PFSK-1 (cell line): ENCODE measurements around the gene SEPHS2.

Source experiments
- FOXP2 ChIP-seq: optimal IDR thresholded peaks from 2 replicates; pipeline ENCODE3; 2011; ENCODE audit warnings: borderline replicate concordance, control low read depth, inconsistent platforms; ENCODE audit not compliant: insufficient read depth; ENCODE audit errors: extremely low read length, extremely low read depth
- POLR2AphosphoS5 ChIP-seq: IDR thresholded peaks from 2 replicates; pipeline ENCODE4 v1.6.1; 2012; ENCODE audit warnings: low read depth, mild to moderate bottlenecking, control low read depth, low read length, moderate library complexity
- REST ChIP-seq, 2 experiments: IDR thresholded peaks; 2 replicates each; pipeline versions ENCODE4 v1.6.1 to v1.8.0; 2011 to 2012; ENCODE audit warnings: low read depth in 2 of 2, low read length in 2 of 2, control low read depth in 1 of 2, inconsistent platforms in 1 of 2, mild to moderate bottlenecking in 1 of 2, moderate library complexity in 1 of 2; ENCODE audit not compliant: insufficient read depth in 1 of 2
- SIN3A ChIP-seq: IDR thresholded peaks from 2 replicates; pipeline ENCODE4 v1.6.1; 2012; ENCODE audit warnings: mild to moderate bottlenecking, low read length, moderate library complexity, borderline replicate concordance; ENCODE audit not compliant: insufficient read depth
- TAF1 ChIP-seq: IDR thresholded peaks from 2 replicates; pipeline ENCODE4 v1.6.1; 2012; ENCODE audit warnings: low read length, control low read depth, borderline replicate concordance; ENCODE audit not compliant: insufficient read depth

SEPHS2 gene

GRCh38 chr16:30473231-30474073 is 27.8 kb upstream of the SEPHS2 start:
- TF ChIP-seq FOXP2 (no peak), POLR2AphosphoS5 (no peak), TAF1 (no peak), REST (IDR thresholded peaks at IDR 0.05; ENCODE audit: insufficient read depth in 1 of 2, low read depth in 2 of 2, low read length in 2 of 2) (no peak), SIN3A (no peak)

GRCh38 chr16:30472328-30472942 is 26.8 kb upstream of the SEPHS2 start, which contains the start of gene ITGAL:
TSS of gene ITGAL (plus strand) at chr16:30472742. CDS start at chr16:30472838, 96 bp downstream.
- TF ChIP-seq FOXP2 (no peak), SIN3A (no peak)

GRCh38 chr16:30470632-30470995 is 24.9 kb upstream of the SEPHS2 start:
- no peak for TF ChIP-seq SIN3A
- TF ChIP-seq REST (IDR thresholded peaks at IDR 0.05; ENCODE audit: insufficient read depth in 1 of 2, low read depth in 2 of 2, low read length in 2 of 2), result no peak
- TF ChIP-seq FOXP2, result no peak
- no peak for TF ChIP-seq TAF1
- TF ChIP-seq POLR2AphosphoS5, result no peak

GRCh38 chr16:30470170-30470512 is 24.5 kb upstream of the SEPHS2 start:
- no peak for TF ChIP-seq POLR2AphosphoS5
- no peak for TF ChIP-seq SIN3A
- no peak for TF ChIP-seq FOXP2

GRCh38 chr16:30464078-30464477 is 18.4 kb upstream of the SEPHS2 start:
- TF ChIP-seq REST (IDR thresholded peaks at IDR 0.05; ENCODE audit: insufficient read depth in 1 of 2, low read depth in 2 of 2, low read length in 2 of 2) (no peak), POLR2AphosphoS5 (no peak), TAF1 (no peak), FOXP2 (no peak)

- no peak for TF ChIP-seq FOXP2
- TF ChIP-seq POLR2AphosphoS5, result no peak
- no peak for TF ChIP-seq SIN3A
- TF ChIP-seq TAF1, result no peak
- TF ChIP-seq REST (IDR thresholded peaks at IDR 0.05; ENCODE audit: insufficient read depth in 1 of 2, low read depth in 2 of 2, low read length in 2 of 2), result no peak
Observed at GRCh38 chr16:30459456-30459855, 13.8 kb upstream of the SEPHS2 start.
